ENCODE data around the gene USP30.

GRCh38 chr12:109084425-109084824 is 32.0 kb downstream of the USP30 start:
- TF ChIP-seq CTCF (IDR thresholded peaks at IDR 0.05): no peak
- no peak for TF ChIP-seq POLR2AphosphoS5 (IDR thresholded peaks at IDR 0.05; ENCODE audit: insufficient read depth in 1 of 2, low read depth in 1 of 2)

Data from vagina (tissue), 2 donors.